HepG2 (cell line): ENCODE data around the gene RAD1. TPM values are rescaled to one million over a fixed set of nuclear protein-coding genes. Genes with fewer than 3 reads are reported as not detected.

Experiments
- ATAC-seq: fragments of 200-7000 bp; cut with Tn5 transposase; 3 replicates; pipeline ENCODE4 v1.9.1; 2020; ENCODE audit warnings: mild to moderate bottlenecking, moderate library complexity
- BruUV-seq: library from RNA; stranded (reverse); fragments of 400-500 nt; replicated peaks from 2 replicates; lab custom pipeline; 2021; lab: Mats Ljungman, UMichigan
- CTCF ChIA-PET: fragments of 300-600 bp; formaldehyde crosslinking; extraction: SDS; loops from one replicate; lab custom pipeline; 2021; ENCODE audit warnings: low total read pairs, inconsistent platforms, low intra/inter-chr PET ratio; lab: Yijun Ruan, JAX
- POLR2A ChIA-PET: fragments of 350-600 bp; sonication (Branson Sonifier 250); formaldehyde crosslinking; loops from one replicate; lab custom pipeline; 2020; ENCODE audit warnings: antibody characterized with exemption, inconsistent platforms; lab: Yijun Ruan, JAX
- DNase-seq: peaks from one replicate; pipeline ENCODE4 v3.0.0-alpha.2; 2015; ENCODE audit warnings: low spot score
- FAIRE-seq: peaks from 3 replicates; lab custom pipeline; 2011; peaks lifted over from hg19 to GRCh38; lab: Jason Lieb, UNC
- H2AFZ ChIP-seq: one replicate; pipeline ENCODE4 v1.6.1; 2011; ENCODE audit warnings: low read length, inconsistent platforms
- H3K27ac ChIP-seq: fragments of 300-600 bp; 3 replicates; pipeline ENCODE4 v1.8.0; 2011; ENCODE audit warnings: mixed run types, mild to moderate bottlenecking, mixed read lengths, low read length, inconsistent platforms; ENCODE audit not compliant: insufficient read depth; ENCODE audit errors: extremely low read length
- H3K27me3 ChIP-seq, 2 experiments: fragments of 200-600 bp in 1 of 2; 2 replicates in 1 of 2; 3 replicates in 1 of 2; pipeline versions ENCODE4 v1.6.0 to v1.8.0; 2011; ENCODE audit warnings: low read length in 2 of 2, mild to moderate bottlenecking in 2 of 2, moderate library complexity in 2 of 2, inconsistent platforms in 1 of 2; ENCODE audit not compliant: insufficient read depth in 2 of 2, control insufficient read depth in 1 of 2
- H3K36me3 ChIP-seq, 2 experiments: fragments of 200-600 bp in 1 of 2; replicated peaks in 1 of 2; 2 replicates in 1 of 2; 3 replicates in 1 of 2; pipeline versions ENCODE4 v1.5.1 to v1.8.0; 2011; ENCODE audit warnings: low read length in 2 of 2, inconsistent platforms in 1 of 2; ENCODE audit not compliant: insufficient read depth in 2 of 2, control insufficient read depth in 1 of 2
- H3K4me1 ChIP-seq: 2 replicates; pipeline ENCODE4 v1.5.1; 2012; ENCODE audit warnings: low read length, inconsistent platforms; ENCODE audit not compliant: insufficient read depth
- H3K4me2 ChIP-seq: 2 replicates; pipeline ENCODE4 v1.6.0; 2011; ENCODE audit warnings: low read depth, low read length, inconsistent platforms
- H3K4me3 ChIP-seq, 3 experiments: fragments of 200-600 bp in 1 of 3; sonication (generic), shearing (Covaris generic) in 1 of 3; replicated peaks in 1 of 3; 2 replicates each; pipeline ENCODE4 v1.5.1; 2011 to 2016; ENCODE audit warnings: low read length in 3 of 3, inconsistent platforms in 2 of 3, low read depth in 2 of 3, mild to moderate bottlenecking in 2 of 3, control low read depth in 1 of 3, mixed read lengths in 1 of 3; ENCODE audit not compliant: insufficient read depth in 1 of 3
- H3K79me2 ChIP-seq: one replicate; pipeline ENCODE4 v1.6.1; 2011; ENCODE audit warnings: low read length, inconsistent platforms; ENCODE audit not compliant: insufficient read depth
- H3K9ac ChIP-seq: 2 replicates; pipeline ENCODE4 v1.6.0; 2011; ENCODE audit warnings: mild to moderate bottlenecking, low read depth, low read length, inconsistent platforms; ENCODE audit not compliant: insufficient read depth
- H3K9me3 ChIP-seq: 2 replicates; pipeline ENCODE4 v1.5.1; 2012; ENCODE audit warnings: mild to moderate bottlenecking, low read length
- H4K20me1 ChIP-seq: 2 replicates; pipeline ENCODE4 v1.6.0; 2011; ENCODE audit warnings: inconsistent platforms, mild to moderate bottlenecking, low read length, moderate library complexity; ENCODE audit not compliant: insufficient read depth
- ARNTL ChIP-seq: sonication (generic); formaldehyde crosslinking; IDR thresholded peaks from 2 replicates; pipeline ENCODE4 v1.4.0; 2020; ENCODE audit warnings: mild to moderate bottlenecking, missing genetic modification reagents
- BCL6 ChIP-seq: IDR thresholded peaks from 2 replicates; pipeline ENCODE4 v1.6.1; 2016; ENCODE audit warnings: missing genetic modification reagents, missing compliant biosample characterization
- CEBPG ChIP-seq: IDR thresholded peaks from 2 replicates; pipeline ENCODE4 v1.6.1; 2016
- ELF3 ChIP-seq: IDR thresholded peaks from 2 replicates; pipeline ENCODE4 v1.6.1; 2016; ENCODE audit warnings: missing genetic modification reagents, missing compliant biosample characterization
- HINFP ChIP-seq: sonication (generic); formaldehyde crosslinking; IDR thresholded peaks from 2 replicates; pipeline ENCODE4 v1.4.0; 2020; ENCODE audit warnings: low read depth, mild to moderate bottlenecking, missing genetic modification reagents
- PCBP1 ChIP-seq: fragments of 200-400 bp; formaldehyde crosslinking; IDR thresholded peaks from 2 replicates; pipeline ENCODE4 v1.6.1; 2017; ENCODE audit warnings: mild to moderate bottlenecking, low read depth, low read length, borderline replicate concordance
- POLR2AphosphoS2 ChIP-seq: IDR thresholded peaks from 2 replicates; pipeline ENCODE4 v1.6.1; 2011; ENCODE audit warnings: low read depth, low read length, improper control_type of control experiment
- RNF2 ChIP-seq: fragments of 450-650 bp; conservative IDR thresholded peaks from 2 replicates; pipeline ENCODE4 v1.6.1; 2016; ENCODE audit warnings: low read depth
- TSC22D2 ChIP-seq: sonication (generic); formaldehyde crosslinking; IDR thresholded peaks from 2 replicates; pipeline ENCODE4 v1.5.1; 2020; ENCODE audit warnings: missing genetic modification reagents, mild to moderate bottlenecking, borderline replicate concordance
- ZBTB33 ChIP-seq: sonication (generic); formaldehyde crosslinking; IDR thresholded peaks from 2 replicates; pipeline ENCODE4 v1.4.0; 2020; ENCODE audit warnings: missing genetic modification reagents
- ZNF18 ChIP-seq: sonication (generic); formaldehyde crosslinking; IDR thresholded peaks from 2 replicates; pipeline ENCODE4 v1.8.0; 2022; ENCODE audit warnings: mild to moderate bottlenecking, missing genetic modification reagents; ENCODE audit not compliant: insufficient replicate concordance
- ZNF260 ChIP-seq: sonication (generic); formaldehyde crosslinking; IDR thresholded peaks from 2 replicates; pipeline ENCODE4 v1.4.0; 2020; ENCODE audit warnings: missing genetic modification reagents, low read depth, mild to moderate bottlenecking, borderline replicate concordance
- WGBS: methylation state at CpG from one replicate; pipeline ENCODE4 v1.1.6; 2017; ENCODE audit warnings: low lambda C conversion rate; 5-methylcytosine and 5-hydroxymethylcytosine counted together
- in situ Hi-C: cut with HindIII; loops from 2 replicates; pipeline ENCODE4 v1.10.0; 2017; ENCODE audit warnings: low pct_unique_long_range_greater_than_20kb; ENCODE audit not compliant: extremely low pct_ligation_motif_present
- intact Hi-C: fragments of 100-400 bp; cut with micrococcal nuclease; formaldehyde crosslinking; loops from one replicate; pipeline ENCODE4 v1.10.0; 2022; ENCODE audit not compliant: unreplicated experiment
- polyA plus RNA-seq, 8 experiments: library from polyadenylated mRNA; depleted of rRNA in 3 of 8; stranded (reverse) in 7 of 8; unstranded in 1 of 8; fragments of >200 nt; fragmentation: Illumina TruSeq in 4 of 8; extraction: Trizol in 4 of 8; gene quantifications; 2 replicates each; pipeline versions ENCODE4 v1.2.1 to v1.2.3, GENCODE V29; 2011 to 2016; ENCODE audit warnings: low read depth in 4 of 8, missing spikeins in 1 of 8, mixed read lengths in 1 of 8; ENCODE audit not compliant: insufficient read depth in 1 of 8
- total RNA-seq, 5 experiments: library from RNA; depleted of rRNA; stranded (reverse); fragments of >200 nt; fragmentation: Illumina TruSeq; extraction: Trizol; gene quantifications; 2 replicates each; pipeline ENCODE4 v1.2.3, GENCODE V29; 2016; ENCODE audit warnings: low read depth in 1 of 5

Gene RAD1
- total and polyA plus RNA-seq, 2 of the 13 experiments (the other 11 are each of a cell fraction or from before 2014, with no cell fraction given) = 14.7 to 39.1 TPM

GRCh38 chr5:34897646-34898045, 17.7 kb downstream of the RAD1 start:
- POLR2A ChIA-PET = interaction anchor here (1.3 kb wide), 1 partner anchor 17 kb away, joined by 3 read pairs; the partner anchor contains the start of gene RAD1

GRCh38 chr5:34895641-34896419, 19.5 kb downstream of the RAD1 start:
- in situ Hi-C loops = loop anchor here (5.0 kb wide), 1 partner anchor 409 kb away; no protein-coding TSS in a partner anchor
- no peak overlapping the region for H3K4me2 ChIP-seq
- no peak for ATAC-seq
- no peak overlapping the region for H3K27ac ChIP-seq
- H2AFZ ChIP-seq = no peak overlapping the region
- ChIA-PET CTCF (no interaction called here), POLR2A (interaction anchor here (0.8 kb wide), 1 partner anchor 57 kb away, joined by 4 read pairs; the partner anchor contains the start of gene TTC23L)
- no peaks in the 10 kb centered on the region for H3K79me2 ChIP-seq
- no CpG with 5 or more reads among the region's 2 CpGs for WGBS
- no peak overlapping the region for H3K4me3 ChIP-seq
- no peaks in the 10 kb centered on the region for H3K36me3 ChIP-seq
- no TSS peak for BruUV-seq
- no peaks in the 10 kb centered on the region for H3K9me3 ChIP-seq
- no peaks in the 10 kb centered on the region for H3K27me3 ChIP-seq
- no peak overlapping the region for H3K9ac ChIP-seq
- DNase-seq = no peak
- FAIRE-seq = no peak
- TF ChIP-seq ARNTL (CRISPR knock-in tag) = no peak
- TF ChIP-seq PCBP1 = no peak
- no peak for TF ChIP-seq CEBPG (CRISPR knock-in tag)
- TF ChIP-seq TSC22D2 (CRISPR knock-in tag) = no peak
- no peak for TF ChIP-seq ZNF260 (CRISPR knock-in tag)
- TF ChIP-seq ELF3 = no peak
- TF ChIP-seq POLR2AphosphoS2 = no peak
- no peak for TF ChIP-seq RNF2
- TF ChIP-seq ZNF18 (CRISPR knock-in tag) = no peak
- TF ChIP-seq HINFP (CRISPR knock-in tag) = no peak
- no peak for TF ChIP-seq ZBTB33 (CRISPR knock-in tag)
- TF ChIP-seq, all 625 proteins: peak for 0
- intact Hi-C loops = no loop called here
- Histone ChIP-seq H4K20me1 (no peaks in the 10 kb centered on the region), H3K4me1 (peaks cover 26% of the 10 kb centered on the region)

More at GRCh38 chr5:34897646-34898045, 17.7 kb downstream of the RAD1 start:
- H3K9ac ChIP-seq = no peak overlapping the region
- H3K9me3 ChIP-seq = no peaks in the 10 kb centered on the region
- no peak for ATAC-seq
- CTCF ChIA-PET = interaction anchor here (0.9 to 3.6 kb wide), 5 partner anchors 372 to 423 kb away, joined by 3 to 20 read pairs (median 10); no protein-coding TSS in a partner anchor
- no peak for DNase-seq
- H3K79me2 ChIP-seq = no peaks in the 10 kb centered on the region
- TF ChIP-seq BCL6 (CRISPR knock-in tag) = no peak
- BruUV-seq = no TSS peak
- intact Hi-C loops (loop anchor here (1.0 to 2.0 kb wide), 5 partner anchors 58 to 423 kb away; partner anchors contain the start of genes RAI14 and TTC23L), in situ Hi-C loops (loop anchor here (5.0 kb wide), 1 partner anchor 410 kb away; no protein-coding TSS in a partner anchor)
- no peak overlapping the region for H3K27ac ChIP-seq
- no peaks in the 10 kb centered on the region for H3K36me3 ChIP-seq
- peaks cover 14% of the 10 kb centered on the region for H3K4me1 ChIP-seq
- no peak overlapping the region for H3K4me3 ChIP-seq
- H3K4me2 ChIP-seq = no peak overlapping the region
- no peak overlapping the region for H2AFZ ChIP-seq
- no peaks in the 10 kb centered on the region for H4K20me1 ChIP-seq
- FAIRE-seq = no peak
- no peaks in the 10 kb centered on the region for H3K27me3 ChIP-seq
